ENCODE data around the gene FNDC3B.
"Not testable (repeated sequence)": the region's sequence is repeated elsewhere in the genome, so short reads cannot be mapped to it uniquely, and the experiment has no call there.

- TF ChIP-seq POLR2AphosphoS5 (IDR thresholded peaks at IDR 0.05; ENCODE audit: insufficient read depth in 1 of 2, low read depth in 1 of 2); CTCF (IDR thresholded peaks at IDR 0.05): not testable (repeated sequence)
Measured at GRCh38 chr3:172255321-172255720, 215.9 kb downstream of the FNDC3B start.

All from vagina (tissue), 2 donors.